K562 (cell line): Measurements from ENCODE around the gene ERP27. TPM values are rescaled to one million over a fixed set of nuclear protein-coding genes. Genes with fewer than 3 reads are reported as not detected.

Experiments used
- ATAC-seq: fragments of 200-7000 bp; cut with Tn5 transposase; 3 replicates; pipeline ENCODE4 v1.9.1; 2020; ENCODE audit warnings: moderate library complexity
- BruUV-seq: library from RNA; stranded (reverse); fragments of 400-500 nt; replicated peaks from 2 replicates; lab custom pipeline; 2021; lab: Mats Ljungman, UMichigan
- CTCF ChIA-PET: fragments of 300-600 bp; formaldehyde crosslinking; extraction: SDS; loops from one replicate; lab custom pipeline; 2021; ENCODE audit warnings: low intra/inter-chr PET ratio; lab: Yijun Ruan, JAX
- POLR2A ChIA-PET: fragments of 300-600, 350-650 bp; sonication (Branson Sonifier 250); formaldehyde crosslinking; extraction: SDS; loops from one replicate; lab custom pipeline; 2021; ENCODE audit warnings: antibody characterized with exemption, inconsistent platforms; lab: Yijun Ruan, JAX
- DNase-seq, 4 experiments: peaks; one replicate each; pipeline versions ENCODE4 v3.0.0 to v3.0.0-alpha.2; 2011 to 2018; ENCODE audit warnings: low spot score in 3 of 4, mixed read lengths in 3 of 4; ENCODE audit errors: extremely low read depth in 1 of 4
- FAIRE-seq: peaks from 2 replicates; lab custom pipeline; 2011; peaks lifted over from hg19 to GRCh38; lab: Jason Lieb, UNC
- H2AFZ ChIP-seq: 2 replicates; pipeline ENCODE4 v1.6.0; 2011; ENCODE audit warnings: low read depth, low read length, control low read depth, inconsistent platforms
- H3K27ac ChIP-seq: fragments of 200-600 bp; 3 replicates; pipeline ENCODE4 v1.8.0; 2011; ENCODE audit warnings: low read depth, mild to moderate bottlenecking, control low read depth, inconsistent platforms, low read length, moderate library complexity, mixed read lengths; ENCODE audit errors: extremely low read depth
- H3K27me3 ChIP-seq, 2 experiments: fragments of 300-600 bp in 1 of 2; 2 replicates in 1 of 2; 3 replicates in 1 of 2; pipeline versions ENCODE4 v1.6.0 to v1.8.0; 2011; ENCODE audit warnings: inconsistent platforms in 2 of 2, low read length in 2 of 2, mild to moderate bottlenecking in 1 of 2, mixed read lengths in 1 of 2, moderate library complexity in 1 of 2; ENCODE audit not compliant: control insufficient read depth in 2 of 2, insufficient read depth in 2 of 2
- H3K36me3 ChIP-seq: fragments of 300-600 bp; 3 replicates; pipeline ENCODE4 v1.8.0; 2011; ENCODE audit warnings: mild to moderate bottlenecking, low read length, inconsistent platforms; ENCODE audit not compliant: control insufficient read depth, insufficient read depth
- H3K4me1 ChIP-seq, 2 experiments: fragments of 200-600 bp in 1 of 2; replicated peaks in 1 of 2; 2 replicates in 1 of 2; 3 replicates in 1 of 2; pipeline versions ENCODE4 v1.5.1 to v1.8.0; 2011; ENCODE audit warnings: inconsistent platforms in 2 of 2, low read length in 2 of 2, mild to moderate bottlenecking in 1 of 2, mixed read lengths in 1 of 2, moderate library complexity in 1 of 2; ENCODE audit not compliant: control insufficient read depth in 2 of 2, insufficient read depth in 2 of 2
- H3K4me2 ChIP-seq: 2 replicates; pipeline ENCODE4 v1.6.1; 2011; ENCODE audit warnings: low read length, control low read depth, inconsistent platforms, mixed read lengths; ENCODE audit not compliant: insufficient read depth
- H3K4me3 ChIP-seq: fragments of 200-600 bp; sonication (generic), shearing (Covaris generic); 2 replicates; pipeline ENCODE4 v1.5.1; 2016; ENCODE audit warnings: control low read depth, inconsistent platforms
- H3K79me2 ChIP-seq: fragments of 200-600 bp; 3 replicates; pipeline ENCODE4 v1.8.0; 2011; ENCODE audit warnings: low read length, inconsistent platforms; ENCODE audit not compliant: control insufficient read depth, insufficient read depth
- H3K9ac ChIP-seq, 2 experiments: 2 replicates each; pipeline versions ENCODE4 v1.6.0 to v1.6.1; 2011; ENCODE audit warnings: low read depth in 2 of 2, low read length in 2 of 2, control low read depth in 1 of 2, inconsistent platforms in 1 of 2, mild to moderate bottlenecking in 1 of 2, mixed read lengths in 1 of 2; ENCODE audit not compliant: insufficient read depth in 1 of 2
- H3K9me1 ChIP-seq: one replicate; pipeline ENCODE4 v1.6.0; 2011; ENCODE audit warnings: inconsistent platforms, mild to moderate bottlenecking, low read length, moderate library complexity; ENCODE audit not compliant: control insufficient read depth, insufficient read depth
- H3K9me3 ChIP-seq: replicated peaks from 2 replicates; pipeline ENCODE4 v1.5.1; 2011; ENCODE audit warnings: low read depth, low read length, inconsistent platforms; ENCODE audit not compliant: control insufficient read depth, insufficient read depth
- H4K20me1 ChIP-seq: replicated peaks from 2 replicates; pipeline ENCODE4 v1.6.1; 2011; ENCODE audit warnings: low read length, inconsistent platforms, mixed read lengths; ENCODE audit not compliant: control insufficient read depth, insufficient read depth
- OTX1 ChIP-seq: fragments of 450-650 bp; formaldehyde crosslinking; IDR thresholded peaks from 2 replicates; pipeline ENCODE4 v1.4.0; 2022; ENCODE audit warnings: mild to moderate bottlenecking
- TAL1 ChIP-seq: fragments of 450-650 bp; IDR thresholded peaks from 2 replicates; pipeline ENCODE4 v1.6.1; 2016; ENCODE audit warnings: mild to moderate bottlenecking
- ZC3H11A ChIP-seq: IDR thresholded peaks from 2 replicates; pipeline ENCODE4 v1.6.1; 2012; ENCODE audit warnings: low read depth, low read length, improper control_type of control experiment
- ZNF175 ChIP-seq: fragments of 200-800 bp; sonication (Bioruptor generic); IDR thresholded peaks from 2 replicates; pipeline ENCODE4 v1.6.1; 2016; ENCODE audit warnings: low read depth, mild to moderate bottlenecking, missing genetic modification characterization, missing compliant biosample characterization
- ZNF436 ChIP-seq: fragments of 250-450, 450-650 bp; sonication (Bioruptor Pico); formaldehyde crosslinking; IDR thresholded peaks from 2 replicates; pipeline ENCODE4 v1.7.0; 2020; ENCODE audit warnings: mild to moderate bottlenecking
- ZNF445 ChIP-seq: fragments of 250-450 bp; sonication (Bioruptor Pico); IDR thresholded peaks from 2 replicates; pipeline ENCODE4 v1.4.0; 2020; ENCODE audit warnings: low read depth, mild to moderate bottlenecking, moderate library complexity
- ZNF644 ChIP-seq: fragments of 200-800 bp; sonication (Bioruptor generic); IDR thresholded peaks from 2 replicates; pipeline ENCODE4 v1.6.1; 2016; ENCODE audit warnings: low read depth, missing genetic modification characterization, missing compliant biosample characterization
- WGBS: fragments of 100-300 bp; shearing (Covaris generic); methylation state at CpG from one replicate; pipeline ENCODE4 v1.1.6; 2016; ENCODE audit warnings: low coverage, mixed read lengths; ENCODE audit not compliant: insufficient coverage; ENCODE audit errors: missing lambda C conversion rate; 5-methylcytosine and 5-hydroxymethylcytosine counted together
- in situ Hi-C: fragments of 300-500 bp; cut with MboI; formaldehyde crosslinking; loops from 4 replicates; pipeline ENCODE4 v1.15.0; 2018; ENCODE audit warnings: inconsistent platforms, mixed read lengths
- intact Hi-C: fragments of 100-400 bp; cut with micrococcal nuclease; formaldehyde crosslinking; loops from 2 replicates; pipeline ENCODE4 v1.14.2; 2022
- polyA plus RNA-seq, 8 experiments: library from polyadenylated mRNA; depleted of rRNA in 4 of 8; stranded (reverse) in 5 of 8; unstranded in 3 of 8; fragments of >200 nt; fragmentation: Nextera tagmentation in 2 of 8; fragmentation: Illumina TruSeq in 1 of 8; extraction: Ambion mirVana in 2 of 8; extraction: Trizol in 1 of 8; gene quantifications; 2 replicates each; pipeline versions ENCODE4 v1.2.1 to v1.2.3, GENCODE V29; 2011 to 2014; ENCODE audit warnings: inconsistent platforms in 1 of 8, missing spikeins in 1 of 8
- total RNA-seq, 7 experiments: library from RNA; depleted of rRNA in 6 of 7; stranded (reverse); fragments of >200 nt in 6 of 7; fragmentation: Illumina TruSeq in 2 of 7; extraction: Trizol in 2 of 7; gene quantifications; 2 replicates each; pipeline versions ENCODE4 v1.2.1 to v1.2.3, GENCODE V29; 2011 to 2021; ENCODE audit warnings: low replicate concordance in 1 of 7
- TF ChIP-seq, protein P1 (sequence below): sonication (generic); formaldehyde crosslinking; IDR thresholded peaks from 2 replicates; pipeline ENCODE4 v1.8.1; 2023; ENCODE audit warnings: missing genetic modification reagents, mild to moderate bottlenecking, borderline replicate concordance
- TF ChIP-seq, protein P2 (sequence below): fragments of 200-800 bp; sonication (Bioruptor generic); IDR thresholded peaks from 2 replicates; pipeline ENCODE4 v1.6.1; 2016; ENCODE audit warnings: missing genetic modification characterization, missing compliant biosample characterization
- TF ChIP-seq, protein P3 (sequence below): sonication (generic); formaldehyde crosslinking; IDR thresholded peaks from 2 replicates; pipeline ENCODE4 v1.5.0; 2020; ENCODE audit warnings: missing genetic modification reagents

The ERP27 gene
- total and polyA plus RNA-seq, 9 of the 15 experiments (the other 6 are each of a cell fraction or from before 2014, with no cell fraction given), result 0.07 to 0.27 (median 0.11) TPM; not detected in 6

- TF ChIP-seq, protein P1, sequence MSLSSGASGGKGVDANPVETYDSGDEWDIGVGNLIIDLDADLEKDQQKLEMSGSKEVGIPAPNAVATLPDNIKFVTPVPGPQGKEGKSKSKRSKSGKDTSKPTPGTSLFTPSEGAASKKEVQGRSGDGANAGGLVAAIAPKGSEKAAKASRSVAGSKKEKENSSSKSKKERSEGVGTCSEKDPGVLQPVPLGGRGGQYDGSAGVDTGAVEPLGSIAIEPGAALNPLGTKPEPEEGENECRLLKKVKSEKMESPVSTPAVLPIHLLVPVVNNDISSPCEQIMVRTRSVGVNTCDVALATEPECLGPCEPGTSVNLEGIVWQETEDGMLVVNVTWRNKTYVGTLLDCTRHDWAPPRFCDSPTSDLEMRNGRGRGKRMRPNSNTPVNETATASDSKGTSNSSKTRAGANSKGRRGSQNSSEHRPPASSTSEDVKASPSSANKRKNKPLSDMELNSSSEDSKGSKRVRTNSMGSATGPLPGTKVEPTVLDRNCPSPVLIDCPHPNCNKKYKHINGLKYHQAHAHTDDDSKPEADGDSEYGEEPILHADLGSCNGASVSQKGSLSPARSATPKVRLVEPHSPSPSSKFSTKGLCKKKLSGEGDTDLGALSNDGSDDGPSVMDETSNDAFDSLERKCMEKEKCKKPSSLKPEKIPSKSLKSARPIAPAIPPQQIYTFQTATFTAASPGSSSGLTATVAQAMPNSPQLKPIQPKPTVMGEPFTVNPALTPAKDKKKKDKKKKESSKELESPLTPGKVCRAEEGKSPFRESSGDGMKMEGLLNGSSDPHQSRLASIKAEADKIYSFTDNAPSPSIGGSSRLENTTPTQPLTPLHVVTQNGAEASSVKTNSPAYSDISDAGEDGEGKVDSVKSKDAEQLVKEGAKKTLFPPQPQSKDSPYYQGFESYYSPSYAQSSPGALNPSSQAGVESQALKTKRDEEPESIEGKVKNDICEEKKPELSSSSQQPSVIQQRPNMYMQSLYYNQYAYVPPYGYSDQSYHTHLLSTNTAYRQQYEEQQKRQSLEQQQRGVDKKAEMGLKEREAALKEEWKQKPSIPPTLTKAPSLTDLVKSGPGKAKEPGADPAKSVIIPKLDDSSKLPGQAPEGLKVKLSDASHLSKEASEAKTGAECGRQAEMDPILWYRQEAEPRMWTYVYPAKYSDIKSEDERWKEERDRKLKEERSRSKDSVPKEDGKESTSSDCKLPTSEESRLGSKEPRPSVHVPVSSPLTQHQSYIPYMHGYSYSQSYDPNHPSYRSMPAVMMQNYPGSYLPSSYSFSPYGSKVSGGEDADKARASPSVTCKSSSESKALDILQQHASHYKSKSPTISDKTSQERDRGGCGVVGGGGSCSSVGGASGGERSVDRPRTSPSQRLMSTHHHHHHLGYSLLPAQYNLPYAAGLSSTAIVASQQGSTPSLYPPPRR (CRISPR knock-in tag), result no peak
- no peak for TF ChIP-seq ZNF445 (CRISPR knock-in tag)
Measured at GRCh38 chr12:14968478-14968877, 30.1 kb upstream of the ERP27 start (continued).

- no peak overlapping the region for H3K4me3 ChIP-seq
- 52% methylated on average over 2 of the region's 2 CpGs for WGBS
- H3K27me3 ChIP-seq, result no peaks in the 10 kb centered on the region
- ChIA-PET CTCF (no interaction called here), POLR2A (interaction anchor here (0.8 kb wide), 1 partner anchor 9 kb away, joined by 3 read pairs; no protein-coding TSS in a partner anchor)
- H3K9me1 ChIP-seq, result no peaks in the 10 kb centered on the region
- no peaks in the 10 kb centered on the region for H4K20me1 ChIP-seq
- H3K27ac ChIP-seq, result no peak overlapping the region
- H2AFZ ChIP-seq, result no peak overlapping the region
- DNase-seq (no peak), FAIRE-seq (no peak), ATAC-seq (no peak)
- no peak overlapping the region for H3K9ac ChIP-seq
- intact Hi-C loops (no loop called here), in situ Hi-C loops (loop anchor here (25.0 kb wide), 1 partner anchor 753 kb away; no protein-coding TSS in a partner anchor)
- no peaks in the 10 kb centered on the region for H3K79me2 ChIP-seq
- H3K36me3 ChIP-seq, result no peaks in the 10 kb centered on the region
- H3K9me3 ChIP-seq, result no peaks in the 10 kb centered on the region
- H3K4me1 ChIP-seq, result peaks cover 0 to under 1% of the 10 kb centered on the region in 2 experiments; a peak in 2 of 5 replicates
- H3K4me2 ChIP-seq, result no peak overlapping the region
- no TSS peak for BruUV-seq
- TF ChIP-seq ZNF175 (CRISPR knock-in tag) (no peak), ZNF644 (no peak), ZNF436 (CRISPR knock-in tag) (no peak), ZC3H11A (no peak), OTX1 (no peak), TAL1 (no peak)
- TF ChIP-seq, protein P2, sequence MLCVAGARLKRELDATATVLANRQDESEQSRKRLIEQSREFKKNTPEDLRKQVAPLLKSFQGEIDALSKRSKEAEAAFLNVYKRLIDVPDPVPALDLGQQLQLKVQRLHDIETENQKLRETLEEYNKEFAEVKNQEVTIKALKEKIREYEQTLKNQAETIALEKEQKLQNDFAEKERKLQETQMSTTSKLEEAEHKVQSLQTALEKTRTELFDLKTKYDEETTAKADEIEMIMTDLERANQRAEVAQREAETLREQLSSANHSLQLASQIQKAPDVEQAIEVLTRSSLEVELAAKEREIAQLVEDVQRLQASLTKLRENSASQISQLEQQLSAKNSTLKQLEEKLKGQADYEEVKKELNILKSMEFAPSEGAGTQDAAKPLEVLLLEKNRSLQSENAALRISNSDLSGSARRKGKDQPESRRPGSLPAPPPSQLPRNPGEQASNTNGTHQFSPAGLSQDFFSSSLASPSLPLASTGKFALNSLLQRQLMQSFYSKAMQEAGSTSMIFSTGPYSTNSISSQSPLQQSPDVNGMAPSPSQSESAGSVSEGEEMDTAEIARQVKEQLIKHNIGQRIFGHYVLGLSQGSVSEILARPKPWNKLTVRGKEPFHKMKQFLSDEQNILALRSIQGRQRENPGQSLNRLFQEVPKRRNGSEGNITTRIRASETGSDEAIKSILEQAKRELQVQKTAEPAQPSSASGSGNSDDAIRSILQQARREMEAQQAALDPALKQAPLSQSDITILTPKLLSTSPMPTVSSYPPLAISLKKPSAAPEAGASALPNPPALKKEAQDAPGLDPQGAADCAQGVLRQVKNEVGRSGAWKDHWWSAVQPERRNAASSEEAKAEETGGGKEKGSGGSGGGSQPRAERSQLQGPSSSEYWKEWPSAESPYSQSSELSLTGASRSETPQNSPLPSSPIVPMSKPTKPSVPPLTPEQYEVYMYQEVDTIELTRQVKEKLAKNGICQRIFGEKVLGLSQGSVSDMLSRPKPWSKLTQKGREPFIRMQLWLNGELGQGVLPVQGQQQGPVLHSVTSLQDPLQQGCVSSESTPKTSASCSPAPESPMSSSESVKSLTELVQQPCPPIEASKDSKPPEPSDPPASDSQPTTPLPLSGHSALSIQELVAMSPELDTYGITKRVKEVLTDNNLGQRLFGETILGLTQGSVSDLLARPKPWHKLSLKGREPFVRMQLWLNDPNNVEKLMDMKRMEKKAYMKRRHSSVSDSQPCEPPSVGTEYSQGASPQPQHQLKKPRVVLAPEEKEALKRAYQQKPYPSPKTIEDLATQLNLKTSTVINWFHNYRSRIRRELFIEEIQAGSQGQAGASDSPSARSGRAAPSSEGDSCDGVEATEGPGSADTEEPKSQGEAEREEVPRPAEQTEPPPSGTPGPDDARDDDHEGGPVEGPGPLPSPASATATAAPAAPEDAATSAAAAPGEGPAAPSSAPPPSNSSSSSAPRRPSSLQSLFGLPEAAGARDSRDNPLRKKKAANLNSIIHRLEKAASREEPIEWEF (CRISPR knock-in tag), result no peak
- TF ChIP-seq, protein P3, sequence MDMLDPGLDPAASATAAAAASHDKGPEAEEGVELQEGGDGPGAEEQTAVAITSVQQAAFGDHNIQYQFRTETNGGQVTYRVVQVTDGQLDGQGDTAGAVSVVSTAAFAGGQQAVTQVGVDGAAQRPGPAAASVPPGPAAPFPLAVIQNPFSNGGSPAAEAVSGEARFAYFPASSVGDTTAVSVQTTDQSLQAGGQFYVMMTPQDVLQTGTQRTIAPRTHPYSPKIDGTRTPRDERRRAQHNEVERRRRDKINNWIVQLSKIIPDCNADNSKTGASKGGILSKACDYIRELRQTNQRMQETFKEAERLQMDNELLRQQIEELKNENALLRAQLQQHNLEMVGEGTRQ (CRISPR knock-in tag), result no peak
Measured at GRCh38 chr12:14965221-14965620, 26.9 kb upstream of the ERP27 start.
